Stromal cell of bone marrow (primary cell): ENCODE data around the gene SCP2D1.

Experiments used
- DNase-seq: peaks from one replicate; pipeline ENCODE4 v3.0.0-alpha.2; 2012; ENCODE audit warnings: low read depth

SCP2D1 gene

DNA sequence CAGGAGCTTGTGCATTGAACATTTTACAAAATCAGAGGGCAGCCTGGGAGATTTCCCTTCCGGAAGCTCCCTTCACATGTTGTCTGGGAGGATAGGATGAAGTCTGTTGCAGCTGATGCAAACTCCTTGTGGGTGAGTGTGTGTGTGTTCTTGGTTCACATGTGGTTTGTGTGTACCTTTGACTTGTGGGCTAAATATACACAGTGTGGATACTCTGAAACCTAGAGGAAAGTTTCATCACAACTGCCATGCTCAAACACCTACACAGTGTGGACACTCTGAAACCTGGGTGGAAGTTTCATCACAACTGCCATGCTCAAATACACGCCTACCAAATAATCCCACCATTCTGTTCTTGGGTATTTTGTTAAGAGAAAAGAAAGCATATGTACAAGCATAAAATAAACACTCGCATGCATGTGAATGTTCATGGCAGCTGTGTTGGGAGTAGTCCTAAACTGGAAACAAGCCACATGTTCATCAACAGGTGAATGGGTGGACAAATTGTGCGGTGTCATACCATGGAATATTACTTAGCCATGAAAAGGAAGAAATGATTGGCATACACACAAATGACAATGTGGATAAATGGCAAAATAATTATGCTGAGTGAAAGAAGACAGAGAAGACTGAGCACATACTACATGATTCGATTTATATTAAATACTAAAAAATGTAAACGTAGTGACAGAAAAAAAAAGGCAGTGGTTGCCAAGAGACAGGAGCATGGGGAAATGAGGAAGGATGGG lies 1.8 kb downstream of the SCP2D1 start:
- DNase-seq = no peak

DNA sequence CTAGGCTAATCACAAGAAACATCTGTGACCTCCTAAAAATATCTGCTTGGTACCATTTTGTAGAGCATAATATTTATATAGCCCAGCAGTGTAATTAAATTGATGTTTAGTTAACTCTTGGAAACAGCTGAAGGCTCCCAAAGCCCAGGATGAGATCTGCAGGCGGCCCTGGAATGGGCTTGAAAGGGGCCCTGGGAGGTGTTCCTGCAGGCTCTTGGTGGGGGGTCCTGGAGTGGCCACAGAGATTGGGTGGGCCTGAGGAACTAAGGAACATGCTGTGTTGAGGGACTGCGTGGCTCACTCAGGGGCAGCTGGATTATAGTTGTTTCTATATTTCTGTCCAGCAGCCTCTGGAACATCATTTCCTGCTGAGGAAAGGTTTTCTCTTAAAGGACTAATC lies 9.2 kb downstream of the SCP2D1 start:
- DNase-seq = no peak

DNA sequence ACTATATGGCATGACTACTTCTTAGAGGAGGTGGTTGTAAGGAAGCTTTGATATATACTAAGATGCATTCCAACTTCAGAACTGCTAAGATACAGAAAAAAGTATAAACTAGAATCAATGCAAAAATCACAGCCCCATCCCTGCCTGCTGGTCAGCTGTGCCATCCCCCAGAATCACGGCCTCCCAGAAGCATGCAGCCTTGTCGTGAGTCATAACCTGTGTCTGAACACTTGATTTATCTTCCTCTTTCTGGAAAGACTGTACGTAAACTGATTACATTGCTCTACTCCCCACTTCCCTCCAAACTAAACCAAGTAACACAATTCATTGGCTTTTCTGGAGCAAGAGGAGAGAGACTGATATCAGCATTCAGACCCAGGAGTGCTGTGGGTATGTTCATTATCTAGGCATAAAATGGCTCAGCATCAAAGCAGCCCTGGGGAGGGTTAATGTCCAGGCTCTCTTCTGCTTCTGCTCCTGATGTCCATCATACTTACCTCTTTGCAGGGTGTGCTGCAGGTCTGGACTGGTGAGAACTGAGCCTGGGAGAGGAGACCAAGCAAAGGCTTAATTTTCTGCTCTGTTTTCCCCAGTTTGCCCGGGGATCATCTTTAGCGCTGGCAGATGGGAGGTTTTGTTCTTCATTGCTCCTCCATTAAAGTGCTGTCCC lies 18.4 kb downstream of the SCP2D1 start:
- DNase-seq = peak; percentile 3

DNA sequence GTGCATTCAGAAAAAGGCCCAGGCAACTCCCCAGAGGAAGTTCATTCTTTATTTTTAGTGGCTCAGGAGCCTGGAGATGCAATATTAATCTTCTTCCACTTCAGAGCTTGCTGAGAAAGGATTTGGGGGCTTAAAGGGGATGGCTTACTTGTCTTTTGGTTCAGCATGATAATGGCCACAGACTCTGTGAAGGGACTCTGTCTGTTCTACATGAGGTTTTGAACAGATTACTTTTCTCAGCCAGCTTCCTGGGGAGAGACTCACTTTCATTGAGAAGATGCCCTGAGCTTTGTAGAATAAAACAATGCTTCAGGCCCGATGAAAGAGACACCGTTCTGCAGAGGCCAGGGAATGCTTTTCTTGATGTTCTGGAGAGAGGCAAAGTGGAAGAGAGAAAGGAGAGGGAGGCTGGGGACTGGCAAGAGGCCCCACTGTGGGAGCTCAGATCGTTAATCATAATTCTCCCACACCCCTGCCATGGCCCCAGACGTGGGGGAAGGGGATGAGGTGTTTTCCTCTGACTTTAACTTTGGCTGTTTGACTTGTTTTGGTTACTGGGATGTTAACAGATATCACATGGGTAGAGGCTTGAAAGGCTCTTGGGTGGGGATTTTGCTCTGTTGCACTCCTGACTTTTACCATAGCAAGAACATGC lies 19.1 kb downstream of the SCP2D1 start:
- DNase-seq = no peak

DNA sequence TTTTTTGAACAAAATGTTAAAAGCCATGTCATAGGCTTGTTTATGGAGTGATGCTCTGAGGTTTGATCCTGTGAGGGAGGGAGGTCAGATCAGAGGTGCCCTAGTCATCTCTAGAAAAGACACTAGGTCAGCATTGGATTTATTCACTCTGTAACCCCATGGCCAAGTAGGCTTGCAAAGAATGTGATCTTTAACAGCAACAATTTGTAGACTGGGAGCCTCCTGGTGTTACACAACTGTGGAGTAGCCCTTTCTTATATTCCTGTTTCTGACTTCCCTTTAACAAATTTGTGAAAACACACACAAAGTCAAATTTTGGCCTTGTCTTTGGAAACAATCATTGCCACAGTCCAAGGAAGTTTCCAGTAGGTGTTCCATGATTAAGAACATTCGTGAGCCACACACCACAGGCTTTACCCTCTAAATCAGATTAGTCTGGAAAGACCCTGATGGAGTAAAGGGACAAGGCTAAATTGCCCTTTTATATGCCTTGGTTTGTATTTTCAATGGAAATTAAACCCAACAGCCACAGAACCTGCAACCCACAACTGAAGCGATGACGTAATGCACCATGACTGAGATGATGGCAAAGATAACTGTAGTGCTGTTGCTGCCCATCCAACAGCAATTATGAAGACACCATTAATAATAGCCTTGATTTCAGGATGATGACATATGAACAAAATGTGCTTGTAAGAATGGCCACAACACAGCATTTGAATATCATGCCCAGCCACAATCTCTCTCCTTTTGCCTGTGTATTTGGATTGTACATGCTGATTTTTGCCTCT lies 22.1 kb downstream of the SCP2D1 start:
- DNase-seq = no peak

DNA sequence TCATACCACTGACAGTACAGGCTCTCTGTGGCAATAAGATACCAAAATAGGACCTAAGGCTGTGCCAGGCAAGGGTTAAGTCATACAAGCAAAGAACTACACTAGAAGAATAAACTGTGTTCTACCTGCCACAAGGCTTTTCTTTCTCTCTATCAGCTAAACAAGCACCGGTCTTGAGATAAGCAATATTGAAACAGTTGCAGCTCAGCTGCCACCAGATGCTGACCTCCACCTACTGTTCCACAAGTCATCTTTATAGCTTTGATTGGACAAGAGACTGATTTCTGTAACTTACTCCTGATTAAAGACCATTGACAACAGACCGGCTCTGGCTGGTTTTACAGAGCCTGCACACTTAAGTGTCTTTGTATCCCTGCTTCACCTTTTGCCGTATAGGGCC lies 24.1 kb downstream of the SCP2D1 start:
- DNase-seq = no peak

DNA sequence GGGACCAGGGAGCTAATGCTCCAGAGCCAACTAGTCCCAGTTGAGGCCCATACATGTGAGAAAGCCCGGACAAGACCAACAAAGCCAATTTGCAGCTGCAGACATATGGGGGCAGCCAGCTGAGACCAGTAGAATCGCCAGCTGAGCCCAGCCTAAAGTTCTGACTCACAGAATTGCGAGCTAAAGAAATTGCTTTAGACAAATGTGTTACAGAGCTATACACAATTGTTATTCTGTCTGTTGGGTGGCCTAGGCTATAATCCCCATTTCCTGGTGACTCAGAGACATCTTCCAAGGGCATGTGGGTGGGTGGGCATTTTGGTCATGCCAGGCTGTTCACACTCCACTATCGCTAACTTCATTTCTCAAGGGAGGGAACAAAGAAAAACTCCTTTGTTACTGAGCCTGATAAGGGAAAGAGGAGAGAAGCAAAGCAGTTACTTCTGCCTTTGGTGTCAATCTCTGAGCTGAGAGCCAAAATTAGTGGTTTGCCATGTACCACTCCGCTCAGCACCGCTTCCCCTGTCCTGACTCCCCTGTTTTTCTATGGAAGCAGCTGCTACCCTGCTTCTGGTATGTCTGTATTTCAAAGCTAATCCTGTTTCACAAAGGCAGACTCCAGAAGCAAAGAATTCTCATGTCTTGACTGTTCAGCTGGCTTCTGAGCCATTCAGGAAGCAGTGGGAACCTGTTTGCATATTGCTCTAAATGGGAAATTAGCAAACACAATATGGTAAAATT lies 26.1 kb downstream of the SCP2D1 start:
- no peak for DNase-seq

DNA sequence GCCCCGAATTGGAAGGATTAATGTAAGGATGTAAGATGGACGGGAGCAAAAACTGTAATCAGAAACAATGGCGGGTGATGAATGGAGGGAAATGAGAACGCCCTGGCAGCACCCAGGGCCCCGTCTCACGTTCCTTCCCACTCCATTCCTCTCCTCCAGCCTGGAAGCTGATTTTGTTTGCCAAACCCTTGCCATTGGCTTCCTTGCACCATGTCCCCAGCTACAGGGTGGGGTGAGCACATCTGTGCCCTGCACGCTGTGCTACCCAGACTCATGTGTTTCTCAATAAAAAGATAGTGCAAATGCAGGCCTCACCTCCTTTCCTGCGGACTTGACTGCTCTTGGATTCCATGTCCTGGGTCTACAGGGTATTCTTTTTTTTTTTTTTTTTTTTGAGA lies 26.7 kb downstream of the SCP2D1 start:
- no peak for DNase-seq

DNA sequence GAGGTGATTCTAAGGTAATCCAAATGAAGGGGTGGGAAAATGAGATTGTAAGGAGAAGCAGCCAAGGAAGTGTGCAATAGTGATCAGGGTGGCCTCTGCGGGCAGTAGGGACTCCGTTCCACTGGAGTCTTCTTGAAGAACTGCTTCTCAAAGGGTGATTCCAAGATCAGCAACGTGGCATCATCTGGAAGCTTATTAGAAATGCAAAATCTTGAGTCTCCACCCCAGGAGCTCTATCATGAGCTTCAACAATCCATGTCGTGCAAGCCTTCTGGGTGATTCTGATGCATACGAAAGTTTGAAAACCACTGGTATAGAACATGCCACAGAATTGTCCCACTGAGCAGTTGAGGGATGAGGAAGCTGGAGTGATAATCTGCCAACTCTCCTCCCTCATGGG lies 31.4 kb downstream of the SCP2D1 start:
- no peak for DNase-seq

DNA sequence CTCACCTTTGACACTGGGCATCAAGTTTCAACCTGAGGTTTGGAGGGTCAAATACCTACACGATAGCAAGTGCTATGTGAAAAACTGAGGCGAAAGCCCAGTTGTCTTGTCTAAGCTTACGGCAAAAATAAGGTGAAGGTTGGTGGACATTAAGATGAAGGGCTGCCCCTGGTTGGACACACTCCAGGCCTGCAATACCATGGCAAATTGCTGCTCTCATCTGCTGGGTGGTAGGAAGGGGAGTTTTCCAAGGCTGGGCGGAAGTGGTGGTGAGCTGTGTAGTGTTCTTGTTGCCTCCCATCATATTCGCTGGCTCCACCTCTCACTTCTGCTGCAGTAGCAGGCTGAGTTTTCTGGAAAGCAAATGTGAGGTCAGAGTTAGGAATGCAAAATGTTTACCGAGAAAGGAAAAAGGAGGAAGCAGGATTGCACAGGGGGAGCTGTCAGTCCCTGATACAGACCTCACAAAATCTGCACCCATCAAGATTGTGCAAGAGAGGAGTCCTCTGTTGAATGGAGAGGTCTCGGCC lies 33.7 kb downstream of the SCP2D1 start:
- DNase-seq = no peak

DNA sequence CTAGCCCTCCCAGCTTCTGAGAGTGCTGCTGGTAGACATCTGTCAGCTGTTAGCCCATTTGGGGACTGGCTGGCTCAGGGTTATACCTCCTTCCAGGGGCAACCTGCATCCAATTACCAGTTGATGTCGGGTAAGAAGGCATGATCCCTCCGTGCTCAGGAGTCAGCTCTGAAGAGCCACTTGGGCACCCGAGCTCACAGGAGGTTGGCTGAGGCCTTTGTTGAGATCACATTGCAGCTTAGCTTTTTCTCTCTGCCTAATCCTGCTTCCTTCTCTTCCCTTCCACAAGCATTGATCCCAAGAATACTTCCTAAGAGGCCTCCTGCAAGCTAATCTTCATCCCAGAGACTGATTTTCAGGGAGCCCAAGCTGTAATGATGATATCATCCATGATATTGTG lies 35.5 kb downstream of the SCP2D1 start:
- no peak for DNase-seq

DNA sequence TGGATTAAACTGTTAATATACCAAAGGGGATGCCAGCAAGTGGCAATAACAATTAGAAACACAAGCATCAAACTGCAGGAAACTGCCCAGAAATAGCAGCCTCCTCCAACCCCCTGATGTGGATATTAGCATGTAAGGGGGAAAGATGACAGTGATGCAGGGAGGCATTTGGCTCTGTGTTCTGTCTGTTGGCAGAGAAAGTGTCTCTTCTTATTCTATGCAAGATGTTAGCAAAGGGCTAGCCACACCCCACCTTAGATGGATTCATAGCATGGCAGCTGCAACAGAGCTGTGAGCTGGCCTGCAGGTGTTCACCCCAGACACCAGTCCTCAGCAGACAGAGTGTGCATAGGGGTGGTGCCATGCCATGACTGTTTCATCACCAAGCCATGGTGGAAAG lies 38.0 kb downstream of the SCP2D1 start:
- no peak for DNase-seq

DNA sequence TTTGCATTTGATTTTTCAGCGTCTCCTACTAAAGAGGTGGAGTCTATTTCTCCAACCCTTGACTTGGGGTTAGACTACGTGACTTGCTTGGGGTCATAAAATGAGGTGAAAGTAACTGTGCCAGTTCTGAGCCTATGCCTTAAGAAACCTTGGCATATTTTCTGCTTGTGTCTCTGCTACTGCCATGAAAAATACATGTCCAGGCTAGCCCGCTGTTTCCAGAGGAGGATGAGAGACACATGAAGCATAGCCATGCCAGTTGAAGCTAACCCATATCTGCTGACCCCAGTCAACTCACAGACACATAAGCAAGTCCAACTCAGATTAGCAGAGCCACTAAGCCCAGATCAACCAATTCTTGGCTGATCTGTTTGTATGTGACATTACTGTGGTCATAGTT lies 38.7 kb downstream of the SCP2D1 start:
- no peak for DNase-seq

DNA sequence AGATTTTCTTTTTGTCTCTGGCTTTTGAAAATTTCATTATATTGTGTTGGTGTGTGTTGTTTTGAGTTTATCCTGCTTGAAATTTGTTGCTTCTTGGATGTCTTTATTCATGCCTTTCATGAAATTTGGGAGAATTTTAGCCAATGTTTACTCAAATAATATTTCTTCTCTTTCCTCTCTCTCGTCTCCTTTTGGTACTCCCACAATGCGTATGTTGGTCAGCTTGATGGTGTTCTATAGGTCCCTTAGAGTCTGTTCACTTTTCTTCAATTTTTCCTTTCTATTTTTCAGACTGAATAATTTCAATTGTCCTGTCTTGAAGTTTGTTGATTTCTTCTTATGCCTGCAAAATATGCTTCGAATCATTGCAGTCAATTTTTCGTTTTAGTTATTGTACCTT lies 39.6 kb downstream of the SCP2D1 start:
- no peak for DNase-seq

DNA sequence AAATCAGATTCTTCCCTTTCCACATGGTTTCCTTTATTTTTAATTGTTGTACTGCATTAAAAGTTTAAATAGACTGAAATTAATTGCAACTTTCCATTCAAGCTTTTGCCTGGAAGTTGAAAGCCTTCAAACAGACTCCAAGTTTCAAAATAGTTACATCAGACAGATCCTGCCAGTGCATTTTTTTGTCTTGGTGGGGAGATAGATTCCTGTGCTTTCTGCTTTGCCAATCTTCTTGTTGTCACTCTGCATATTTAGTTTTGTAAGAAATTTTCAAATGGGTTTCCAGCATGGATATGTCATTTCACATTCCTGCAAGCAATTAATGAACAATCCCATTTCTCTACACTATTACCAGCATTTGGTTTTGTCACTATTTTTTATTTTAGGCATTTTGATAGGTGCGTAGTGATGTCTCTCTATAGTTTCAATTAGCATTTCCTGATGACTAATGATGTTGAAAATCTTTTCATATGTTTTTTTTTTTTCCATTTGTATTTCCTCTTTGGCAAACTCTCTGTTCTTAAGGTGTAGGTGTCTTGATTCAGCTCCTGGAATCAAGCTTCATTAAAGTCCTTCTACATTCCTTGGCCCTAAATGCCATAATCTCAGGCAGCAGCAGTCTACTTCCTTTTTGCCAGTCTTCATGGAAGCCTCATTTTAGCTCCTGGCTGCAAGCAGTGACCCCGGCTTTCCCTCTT lies 40.5 kb downstream of the SCP2D1 start:
- no peak for DNase-seq

DNA sequence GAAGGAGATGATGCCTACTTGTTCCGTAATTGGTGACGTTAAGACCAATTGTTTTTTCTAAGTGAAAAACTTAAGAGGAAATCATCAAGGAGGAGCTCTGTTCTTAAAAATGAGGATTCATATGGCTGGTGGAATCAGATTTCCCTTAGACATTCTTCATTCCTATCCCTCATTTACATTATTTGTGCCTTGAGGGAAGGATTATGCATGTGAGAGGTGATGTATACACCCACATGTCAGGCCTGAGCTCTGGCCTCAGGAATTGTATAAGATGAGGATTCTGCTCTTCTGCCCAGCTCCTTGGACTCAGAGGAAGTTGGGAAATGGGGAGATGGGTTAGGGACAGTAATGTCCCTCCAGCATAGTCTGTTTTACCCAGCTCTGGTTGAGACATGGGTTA lies 42.3 kb downstream of the SCP2D1 start:
- DNase-seq = no peak

DNA sequence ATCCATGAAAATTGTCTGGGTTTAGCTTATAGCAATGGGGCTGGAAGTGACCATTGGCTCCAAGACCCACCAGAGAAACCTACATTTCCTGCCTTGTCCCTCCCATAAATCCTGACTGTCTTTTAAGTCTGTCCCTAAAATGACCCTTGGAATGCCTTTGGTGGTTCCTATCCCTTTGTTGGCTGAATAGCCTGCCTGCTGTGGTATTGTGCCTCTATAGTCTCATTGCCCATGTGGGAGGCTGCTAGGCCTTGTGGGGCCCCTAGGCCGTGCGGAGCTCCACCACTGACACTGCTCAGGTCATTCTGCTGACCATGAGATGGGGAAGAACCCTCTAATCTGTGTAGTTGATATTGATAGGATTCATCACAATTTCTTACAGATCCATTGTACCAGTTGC lies 43.3 kb downstream of the SCP2D1 start:
- DNase-seq = no peak

DNA sequence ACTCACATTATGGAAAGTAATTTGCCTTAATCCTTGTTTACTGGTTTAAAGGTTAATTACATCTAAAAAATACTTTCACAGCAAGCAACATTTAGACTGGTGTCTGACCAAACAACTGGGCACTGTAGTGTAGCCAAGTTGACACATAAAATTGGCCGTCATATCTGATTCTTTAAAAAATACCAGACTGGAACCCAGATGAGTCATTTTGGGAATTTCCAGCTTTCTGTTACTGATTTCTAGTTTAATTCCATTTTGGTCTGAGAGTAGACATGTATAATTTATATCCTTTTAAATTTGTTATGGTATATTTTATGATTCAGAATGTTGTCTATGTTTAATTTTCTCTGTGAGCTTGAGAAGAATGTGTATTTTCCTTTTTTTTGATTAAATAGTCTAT lies 44.1 kb downstream of the SCP2D1 start:
- peak; percentile 22 for DNase-seq

DNA sequence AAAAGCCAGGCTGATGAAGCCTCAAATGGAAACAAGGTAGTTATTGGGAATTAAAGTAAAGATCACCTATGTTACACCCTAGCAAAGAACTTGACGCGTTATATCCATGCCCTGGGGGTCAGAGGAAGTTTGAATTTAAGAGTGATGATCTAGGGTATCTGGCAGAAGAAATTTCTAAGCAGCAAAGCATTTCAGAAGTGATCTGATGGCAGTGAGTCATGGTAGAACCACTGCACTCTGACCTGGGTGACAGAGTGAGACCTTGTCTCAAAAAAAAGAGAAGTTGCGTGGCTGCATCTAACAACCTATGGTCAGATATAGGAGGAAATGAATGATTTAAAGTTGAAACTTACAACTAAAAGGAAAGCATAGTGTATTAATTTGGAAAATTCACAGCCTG lies 45.2 kb downstream of the SCP2D1 start:
- no peak for DNase-seq
